SK-N-SH treated with all-trans-retinoic acid at 6 μM for 48 hours (cell line): ENCODE results near the gene PDCD1.

Source experiments
- CREB5 ChIP-seq: fragments of 250-450 bp; sonication (Bioruptor Pico); IDR thresholded peaks from 2 replicates; pipeline ENCODE4 v1.5.1; 2020; ENCODE audit warnings: low read depth, mild to moderate bottlenecking, moderate library complexity
- ESRRG ChIP-seq: fragments of 250-450 bp; sonication (Bioruptor Pico); IDR thresholded peaks from 2 replicates; pipeline ENCODE4 v1.6.1; 2021; ENCODE audit warnings: mild to moderate bottlenecking
- ISL1 ChIP-seq: fragments of 250-450 bp; sonication (Bioruptor Pico); IDR thresholded peaks from 2 replicates; pipeline ENCODE4 v2.1.2; 2022; ENCODE audit warnings: mild to moderate bottlenecking, moderate library complexity
- PATZ1 ChIP-seq: fragments of 250-450 bp; sonication (Bioruptor Pico); IDR thresholded peaks from 2 replicates; pipeline ENCODE4 v1.8.0; 2020; ENCODE audit warnings: mild to moderate bottlenecking, moderate library complexity, borderline replicate concordance
- TOX ChIP-seq: fragments of 250-450 bp; sonication (Bioruptor Pico); IDR thresholded peaks from 2 replicates; pipeline ENCODE4 v1.8.0; 2021; ENCODE audit warnings: mild to moderate bottlenecking, moderate library complexity, borderline replicate concordance
- ZC3H10 ChIP-seq: fragments of 250-450 bp; sonication (Bioruptor Pico); IDR thresholded peaks from 2 replicates; pipeline ENCODE4 v1.5.1; 2021; ENCODE audit warnings: mild to moderate bottlenecking, moderate library complexity
- ZFP30 ChIP-seq: fragments of 450-650 bp; formaldehyde crosslinking; IDR thresholded peaks from 2 replicates; pipeline ENCODE4 v1.5.0; 2022; ENCODE audit warnings: mild to moderate bottlenecking, moderate library complexity

GRCh38 chr2:241816431-241817121, 42.1 kb downstream of the PDCD1 start:
- TF ChIP-seq CREB5 = no peak
- no peak for TF ChIP-seq ZFP30 (CRISPR knock-in tag)
- TF ChIP-seq ESRRG (CRISPR knock-in tag) = no peak
- no peak for TF ChIP-seq TOX (CRISPR knock-in tag)
- no peak for TF ChIP-seq PATZ1 (CRISPR knock-in tag)
- no peak for TF ChIP-seq ZC3H10
- no peak for TF ChIP-seq ISL1
